Measurements from ENCODE around the gene RILPL1. TPM values are rescaled to one million over a fixed set of nuclear protein-coding genes. Genes with fewer than 3 reads are reported as not detected.

The RILPL1 gene
- total RNA-seq, 1 donor from 2014 or later: 1.5 TPM

GRCh38 chr12:123444092-123445026, 89.2 kb downstream of the RILPL1 start:
- intact Hi-C loops (cut with DNase I): no loop called here
- peak overlapping the region in 1 of 2 donors; percentile 0 for H3K4me3 ChIP-seq
- H3K4me1 ChIP-seq: peaks cover 8 to 31% of the 10 kb centered on the region in 2 donors
- H3K27me3 ChIP-seq: no peaks in the 10 kb centered on the region
- DNase-seq (ENCODE audit: low spot score in 2 of 2): no peak
- no peaks in the 10 kb centered on the region for H3K9me3 ChIP-seq
- peak overlapping the region; percentile 73 to 79 for H3K27ac ChIP-seq
- no peaks in the 10 kb centered on the region for H3K36me3 ChIP-seq
- no peak for TF ChIP-seq CTCF (IDR thresholded peaks at IDR 0.05)

- Histone ChIP-seq H3K4me3 (no peak overlapping the region), H3K4me1 (peaks cover 8 to 31% of the 10 kb centered on the region in 2 donors), H3K9me3 (no peaks in the 10 kb centered on the region), H3K36me3 (no peaks in the 10 kb centered on the region), H3K27me3 (no peaks in the 10 kb centered on the region), H3K27ac (no peak overlapping the region)
- no peak for DNase-seq (ENCODE audit: low spot score in 2 of 2)
- TF ChIP-seq CTCF (IDR thresholded peaks at IDR 0.05): no peak
- intact Hi-C loops (cut with DNase I): no loop called here
These were observed 90.7 kb downstream of the RILPL1 start for GRCh38 chr12:123442774-123443173.

- H3K4me1 ChIP-seq: peaks cover 8 to 31% of the 10 kb centered on the region in 2 donors
- TF ChIP-seq CTCF (IDR thresholded peaks at IDR 0.05): no peak
- intact Hi-C loops (cut with DNase I): no loop called here
- no peak overlapping the region for H3K4me3 ChIP-seq
- no peak for DNase-seq (ENCODE audit: low spot score in 2 of 2)
- no peaks in the 10 kb centered on the region for H3K36me3 ChIP-seq
- no peaks in the 10 kb centered on the region for H3K9me3 ChIP-seq
- no peak overlapping the region for H3K27ac ChIP-seq
- H3K27me3 ChIP-seq: no peaks in the 10 kb centered on the region
These were observed 91.9 kb downstream of the RILPL1 start for GRCh38 chr12:123441523-123442164.

- no peaks in the 10 kb centered on the region for H3K9me3 ChIP-seq
- DNase-seq (ENCODE audit: low spot score in 2 of 2): peak; percentile 79 to 96
- H3K4me3 ChIP-seq: peak within 1 kb of the TSS; percentile 77 to 92
- intact Hi-C loops (cut with DNase I): loop anchor here (2.0 to 5.0 kb wide), 3 partner anchors 41 to 96 kb away; partner anchors contain the start of genes RILPL1 and SBNO1
- TF ChIP-seq CTCF (IDR thresholded peaks at IDR 0.05): no peak
- H3K27ac ChIP-seq: peak within 1 kb of the TSS; percentile 86 to 90
- H3K4me1 ChIP-seq: peaks cover 10 to 33% of the 10 kb centered on the region in 2 donors
- peaks cover 0 to under 1% of the 10 kb centered on the region in 2 donors for H3K36me3 ChIP-seq
- no peaks in the 10 kb centered on the region for H3K27me3 ChIP-seq
These were observed 97.2 kb downstream of the RILPL1 start, which contains the start of gene RILPL2 for GRCh38 chr12:123436017-123436964. Gene RILPL2, minus strand, starts transcription at chr12:123436684. Its CDS starts 264 bp downstream, at chr12:123436420.

- TF ChIP-seq CTCF (IDR thresholded peaks at IDR 0.05): no peak
- H3K27ac ChIP-seq: peak overlapping the region; percentile 86 to 90
- peaks cover 4 to 8% of the 10 kb centered on the region in 2 donors for H3K36me3 ChIP-seq
- H3K4me1 ChIP-seq: peaks cover 10 to 33% of the 10 kb centered on the region in 2 donors
- DNase-seq (ENCODE audit: low spot score in 2 of 2): no peak
- intact Hi-C loops (cut with DNase I): loop anchor here (2.0 to 5.0 kb wide), 3 partner anchors 42 to 97 kb away; partner anchors contain the start of genes RILPL1 and SBNO1
- no peaks in the 10 kb centered on the region for H3K27me3 ChIP-seq
- no peaks in the 10 kb centered on the region for H3K9me3 ChIP-seq
- peak overlapping the region; percentile 77 to 92 for H3K4me3 ChIP-seq
These were observed 97.9 kb downstream of the RILPL1 start for GRCh38 chr12:123435636-123436016.
